Globus pallidus (tissue), 1 donor: ENCODE data around the gene UBA3.
A peak's percentile ranks its signal among the peaks of the same experiment; 100 is the strongest.

ENCODE experiments used
- DNase-seq: peaks from one replicate; pipeline ENCODE4 v3.0.0-alpha.2; 2015; ENCODE audit warnings: low spot score

The UBA3 gene

GRCh38 chr3:69097407-69098086, 17.4 kb upstream of the UBA3 start:
- no peak for DNase-seq

- no peak for DNase-seq
Measured at GRCh38 chr3:69096299-69096698, 16.1 kb upstream of the UBA3 start.

- DNase-seq: no peak
Measured at GRCh38 chr3:69095636-69096035, 15.5 kb upstream of the UBA3 start.

- no peak for DNase-seq
Measured at GRCh38 chr3:69094467-69095205, 14.5 kb upstream of the UBA3 start.

GRCh38 chr3:69092030-69092516, 11.9 kb upstream of the UBA3 start:
- peak; percentile 86 for DNase-seq

- no peak for DNase-seq
Measured at GRCh38 chr3:69091389-69092029, 11.3 kb upstream of the UBA3 start.

- DNase-seq: no peak
Measured at GRCh38 chr3:69090021-69090420, 9.9 kb upstream of the UBA3 start.

- no peak for DNase-seq
Measured at GRCh38 chr3:69088063-69088462, 7.9 kb upstream of the UBA3 start.

- DNase-seq: no peak
Measured at GRCh38 chr3:69087030-69087791, 7.0 kb upstream of the UBA3 start.

GRCh38 chr3:69085833-69086722, 5.9 kb upstream of the UBA3 start:
- DNase-seq: peak; percentile 84

GRCh38 chr3:69085168-69085832, 5.1 kb upstream of the UBA3 start:
- peak; percentile 80 for DNase-seq

GRCh38 chr3:69084326-69085167, 4.4 kb upstream of the UBA3 start, which contains the start of gene ARL6IP5:
Gene ARL6IP5 (plus strand): TSS chr3:69084937. CDS start chr3:69085048, 111 bp downstream.
- DNase-seq: peak; percentile 95

- DNase-seq: peak; percentile 68
Measured at GRCh38 chr3:69082805-69083204, 2.6 kb upstream of the UBA3 start.

GRCh38 chr3:69082361-69082760, 2.2 kb upstream of the UBA3 start:
- DNase-seq: no peak

- DNase-seq: no peak
Measured at GRCh38 chr3:69081583-69082262, 1.6 kb upstream of the UBA3 start.

- peak; percentile 35 for DNase-seq
Measured at GRCh38 chr3:69079269-69080159, 651 bp downstream of the UBA3 start.

- DNase-seq: no peak
Measured at GRCh38 chr3:69072928-69073327, 7.2 kb downstream of the UBA3 start.

GRCh38 chr3:69066121-69066520, 14.0 kb downstream of the UBA3 start:
- no peak for DNase-seq
